Cardiac muscle cell (in vitro differentiated cells and primary cell): ENCODE results near the gene UBE2J2. TPM values are rescaled to one million over a fixed set of nuclear protein-coding genes. Genes with fewer than 3 reads are reported as not detected.
A peak's percentile ranks its signal among the peaks of the same experiment; 100 is the strongest.

ENCODE experiments used
- DNase-seq, 2 donors: peaks; one replicate each; pipeline versions ENCODE4 v3.0.0 to v3.0.0-alpha.2; 2010 to 2017; ENCODE audit warnings: low read depth in 1 of 2, low spot score in 1 of 2
- H3K27ac ChIP-seq: fragments of 200-600 bp; sonication (generic); 2 replicates; pipeline ENCODE4 v1.5.1; 2016
- H3K27me3 ChIP-seq: fragments of 200-600 bp; sonication (generic); 2 replicates; pipeline ENCODE4 v1.6.0; 2016; ENCODE audit warnings: control low read depth
- H3K36me3 ChIP-seq: fragments of 200-600 bp; sonication (generic); 2 replicates; pipeline ENCODE4 v1.5.1; 2016; ENCODE audit warnings: control low read depth
- H3K4me1 ChIP-seq: fragments of 200-600 bp; sonication (generic); 2 replicates; pipeline ENCODE4 v1.8.1; 2017; ENCODE audit warnings: low read depth, mild to moderate bottlenecking, mixed run types
- H3K4me3 ChIP-seq: fragments of 200-600 bp; sonication (generic); 2 replicates; pipeline ENCODE4 v1.5.1; 2016; ENCODE audit warnings: mild to moderate bottlenecking
- H3K9me3 ChIP-seq: fragments of 200-600 bp; sonication (generic); 2 replicates; pipeline ENCODE4 v1.5.1; 2017; ENCODE audit warnings: low read depth, mild to moderate bottlenecking, control low read depth
- polyA plus RNA-seq: library from polyadenylated mRNA; unstranded; fragments of >200 nt; fragmentation: Nextera tagmentation; extraction: Ambion mirVana; gene quantifications from 2 replicates; pipeline ENCODE4 v1.2.1, GENCODE V29; 2016
- total RNA-seq: library from RNA; depleted of rRNA; stranded (reverse); fragments of >200 nt; gene quantifications from 2 replicates; pipeline ENCODE4 v1.2.3, GENCODE V29; 2016
- TF ChIP-seq, protein P1 (sequence below): IDR thresholded peaks from 2 replicates; pipeline ENCODE4 v1.5.1; 2012; ENCODE audit warnings: low read depth, mild to moderate bottlenecking, low read length

UBE2J2 gene
- total and polyA plus RNA-seq, 2 experiments from 2014 or later = 64.2 to 87.3 TPM

- DNase-seq = no peak
- Histone ChIP-seq H3K27me3 (peaks cover 16% of the 10 kb centered on the region), H3K4me3 (no peak overlapping the region), H3K9me3 (no peaks in the 10 kb centered on the region), H3K27ac (no peak overlapping the region), H3K4me1 (no peaks in the 10 kb centered on the region), H3K36me3 (no peaks in the 10 kb centered on the region)
- TF ChIP-seq, protein P1, sequence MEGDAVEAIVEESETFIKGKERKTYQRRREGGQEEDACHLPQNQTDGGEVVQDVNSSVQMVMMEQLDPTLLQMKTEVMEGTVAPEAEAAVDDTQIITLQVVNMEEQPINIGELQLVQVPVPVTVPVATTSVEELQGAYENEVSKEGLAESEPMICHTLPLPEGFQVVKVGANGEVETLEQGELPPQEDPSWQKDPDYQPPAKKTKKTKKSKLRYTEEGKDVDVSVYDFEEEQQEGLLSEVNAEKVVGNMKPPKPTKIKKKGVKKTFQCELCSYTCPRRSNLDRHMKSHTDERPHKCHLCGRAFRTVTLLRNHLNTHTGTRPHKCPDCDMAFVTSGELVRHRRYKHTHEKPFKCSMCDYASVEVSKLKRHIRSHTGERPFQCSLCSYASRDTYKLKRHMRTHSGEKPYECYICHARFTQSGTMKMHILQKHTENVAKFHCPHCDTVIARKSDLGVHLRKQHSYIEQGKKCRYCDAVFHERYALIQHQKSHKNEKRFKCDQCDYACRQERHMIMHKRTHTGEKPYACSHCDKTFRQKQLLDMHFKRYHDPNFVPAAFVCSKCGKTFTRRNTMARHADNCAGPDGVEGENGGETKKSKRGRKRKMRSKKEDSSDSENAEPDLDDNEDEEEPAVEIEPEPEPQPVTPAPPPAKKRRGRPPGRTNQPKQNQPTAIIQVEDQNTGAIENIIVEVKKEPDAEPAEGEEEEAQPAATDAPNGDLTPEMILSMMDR = no peak
Measured at GRCh38 chr1:1210726-1211540, 62.7 kb downstream of the UBE2J2 start.

GRCh38 chr1:1208713-1209433, 64.8 kb downstream of the UBE2J2 start:
- Histone ChIP-seq H3K27ac (no peak overlapping the region), H3K9me3 (no peaks in the 10 kb centered on the region), H3K4me1 (no peaks in the 10 kb centered on the region), H3K27me3 (peaks cover 35% of the 10 kb centered on the region), H3K36me3 (no peaks in the 10 kb centered on the region), H3K4me3 (no peak overlapping the region)
- DNase-seq = peak in 1 of 2 donors; percentile 40
- TF ChIP-seq, protein P1 = no peak

GRCh38 chr1:1207571-1207892, 66.1 kb downstream of the UBE2J2 start:
- Histone ChIP-seq H3K27ac (no peak overlapping the region), H3K4me3 (no peak overlapping the region), H3K4me1 (no peaks in the 10 kb centered on the region), H3K36me3 (no peaks in the 10 kb centered on the region), H3K27me3 (peaks cover 48% of the 10 kb centered on the region), H3K9me3 (no peaks in the 10 kb centered on the region)
- TF ChIP-seq, protein P1 = no peak
- DNase-seq = no peak

- no peaks in the 10 kb centered on the region for H3K36me3 ChIP-seq
- DNase-seq = no peak
- no peak overlapping the region for H3K27ac ChIP-seq
- no peaks in the 10 kb centered on the region for H3K4me1 ChIP-seq
- H3K4me3 ChIP-seq = no peak overlapping the region
- peaks cover 48% of the 10 kb centered on the region for H3K27me3 ChIP-seq
- TF ChIP-seq, protein P1 = peak; percentile 10
- no peaks in the 10 kb centered on the region for H3K9me3 ChIP-seq
Measured at GRCh38 chr1:1206966-1207531, 66.6 kb downstream of the UBE2J2 start.

GRCh38 chr1:1206376-1206965, 67.2 kb downstream of the UBE2J2 start, which contains the start of gene TNFRSF18:
Gene TNFRSF18 (minus strand): TSS chr1:1206592. CDS start chr1:1206571, 21 bp downstream.
- peak in 1 of 2 donors; percentile 62 for DNase-seq
- Histone ChIP-seq H3K4me3 (no peak within 1 kb of the TSS), H3K4me1 (no peaks in the 10 kb centered on the region), H3K27me3 (peaks cover 49% of the 10 kb centered on the region), H3K27ac (no peak within 1 kb of the TSS), H3K36me3 (no peaks in the 10 kb centered on the region), H3K9me3 (no peaks in the 10 kb centered on the region)
- TF ChIP-seq, protein P1 = no peak
